ENCODE results near the gene OR13H1. TPM values are rescaled to one million over a fixed set of nuclear protein-coding genes. Genes with fewer than 3 reads are reported as not detected.
"Not testable (repeated sequence)": the region's sequence is repeated elsewhere in the genome, so short reads cannot be mapped to it uniquely, and the experiment has no call there.

OR13H1 gene
- total RNA-seq, 1 experiment from 2014 or later = not detected

GRCh38 chrX:131549011-131549410 lies 5.1 kb downstream of the OR13H1 start:
- no peaks in the 10 kb centered on the region for H3K27me3 ChIP-seq (ENCODE audit: insufficient read depth, low read length)
- no peak overlapping the region for H3K56ac ChIP-seq (ENCODE audit: insufficient read length, low read depth, low read length)
- no peak overlapping the region for H2BK120ac ChIP-seq (ENCODE audit: low read depth, low read length, poor library complexity, severe bottlenecking)
- H3K18ac ChIP-seq (ENCODE audit: insufficient read length, low read depth, low read length) = no peak overlapping the region
- Mint-ChIP-seq H3K27me3 (ENCODE audit: low read depth) (no peaks in the 10 kb centered on the region; the same call in 1 of the 2 replicates), H3K4me3 (no peak overlapping the region), H3K36me3 (ENCODE audit: insufficient read depth in 1 of 3, low read depth in 3 of 3) (peaks cover 8 to 25% (median 19%) of the 10 kb centered on the region in 3 experiments), H3K27ac (no peak overlapping the region), H3K4me1 (peaks cover 3 to 9% of the 10 kb centered on the region in 2 experiments; a peak in 2 of 4 replicates), H3K9me3 (peaks cover 8 to 10% of the 10 kb centered on the region in 2 experiments)
- no peak for TF ChIP-seq CTCF (conservative IDR thresholded peaks at IDR 0.05)
- no peak for DNase-seq
- no peaks in the 10 kb centered on the region for H3K9me3 ChIP-seq (ENCODE audit: control insufficient read depth, low read depth, low read length)
- H4K20me1 ChIP-seq (ENCODE audit: control insufficient read depth, insufficient read depth, insufficient read length) = no peaks in the 10 kb centered on the region
- H3K4me2 ChIP-seq (ENCODE audit: insufficient read depth, insufficient read length, low read length) = no peak overlapping the region
- no peak overlapping the region for H2BK15ac ChIP-seq (ENCODE audit: low read depth, low read length)
- no peaks in the 10 kb centered on the region for H3K4me1 ChIP-seq (ENCODE audit: insufficient read depth, low read length)
- H4K91ac ChIP-seq (ENCODE audit: insufficient read length, low read depth, low read length) = no peak overlapping the region
- H3K27ac ChIP-seq (ENCODE audit: insufficient read length, low read depth, low read length) = no peak overlapping the region
- no peak overlapping the region for H4K5ac ChIP-seq (ENCODE audit: insufficient read length, low read depth, low read length)
- H3K79me2 ChIP-seq (ENCODE audit: insufficient read depth, low read length) = no peaks in the 10 kb centered on the region; the same call in 1 of the 2 replicates
- no peak overlapping the region for H2BK5ac ChIP-seq (ENCODE audit: insufficient read length, low read length)
- H3K23ac ChIP-seq (ENCODE audit: insufficient read length, low read depth, low read length) = no peak overlapping the region
- no peak overlapping the region for H3K9ac ChIP-seq (ENCODE audit: extremely low read depth, insufficient read length, low read length)
- no peak overlapping the region for H3K14ac ChIP-seq (ENCODE audit: insufficient read depth, low read length)
- H3K79me1 ChIP-seq (ENCODE audit: insufficient read depth, low read depth, low read length, poor library complexity, severe bottlenecking) = no peaks in the 10 kb centered on the region
- WGBS (ENCODE audit: extremely low coverage, insufficient read length, low lambda C conversion rate) = no CpG with 5 or more reads among the region's 2 CpGs
- H3K4ac ChIP-seq (ENCODE audit: low read depth, low read length) = no peak overlapping the region
- H3T11ph ChIP-seq (ENCODE audit: low read length) = no peak overlapping the region
- H2AK5ac ChIP-seq (ENCODE audit: insufficient read length, low read length) = no peak overlapping the region
- H4K8ac ChIP-seq (replicated peaks; ENCODE audit: insufficient read length, low read depth, low read length) = no peak overlapping the region
- no peak overlapping the region for H2BK12ac ChIP-seq (ENCODE audit: insufficient read length, low read depth, low read length)
- no peaks in the 10 kb centered on the region for H3K23me2 ChIP-seq (ENCODE audit: insufficient read length, low read depth, low read length, poor library complexity, severe bottlenecking)
- H2AFZ ChIP-seq (ENCODE audit: low read length) = no peak overlapping the region
- H2BK20ac ChIP-seq (ENCODE audit: low read depth, low read length, poor library complexity, severe bottlenecking) = no peak overlapping the region

- H3K27ac ChIP-seq (ENCODE audit: insufficient read length, low read depth, low read length); H3K4me2 ChIP-seq (ENCODE audit: insufficient read depth, insufficient read length, low read length); H3K4ac ChIP-seq (ENCODE audit: low read depth, low read length); H3K79me2 ChIP-seq (ENCODE audit: insufficient read depth, low read length); H4K8ac ChIP-seq (replicated peaks; ENCODE audit: insufficient read length, low read depth, low read length); H3K27ac Mint-ChIP-seq; H2AK5ac ChIP-seq (ENCODE audit: insufficient read length, low read length); H2BK15ac ChIP-seq (ENCODE audit: low read depth, low read length); H3K56ac ChIP-seq (ENCODE audit: insufficient read length, low read depth, low read length); H2AFZ ChIP-seq (ENCODE audit: low read length); H3K23ac ChIP-seq (ENCODE audit: insufficient read length, low read depth, low read length); H3K9me3 ChIP-seq (ENCODE audit: control insufficient read depth, low read depth, low read length); H2BK20ac ChIP-seq (ENCODE audit: low read depth, low read length, poor library complexity, severe bottlenecking); H2BK12ac ChIP-seq (ENCODE audit: insufficient read length, low read depth, low read length); H2BK120ac ChIP-seq (ENCODE audit: low read depth, low read length, poor library complexity, severe bottlenecking); H3K4me1 Mint-ChIP-seq; H4K20me1 ChIP-seq (ENCODE audit: control insufficient read depth, insufficient read depth, insufficient read length); H3K14ac ChIP-seq (ENCODE audit: insufficient read depth, low read length); H2BK5ac ChIP-seq (ENCODE audit: insufficient read length, low read length); DNase-seq; H4K91ac ChIP-seq (ENCODE audit: insufficient read length, low read depth, low read length); H3K18ac ChIP-seq (ENCODE audit: insufficient read length, low read depth, low read length); H3K4me1 ChIP-seq (ENCODE audit: insufficient read depth, low read length); H3K79me1 ChIP-seq (ENCODE audit: insufficient read depth, low read depth, low read length, poor library complexity, severe bottlenecking); H3K27me3 Mint-ChIP-seq (ENCODE audit: low read depth); H3K23me2 ChIP-seq (ENCODE audit: insufficient read length, low read depth, low read length, poor library complexity, severe bottlenecking); H3K4me3 Mint-ChIP-seq; H4K5ac ChIP-seq (ENCODE audit: insufficient read length, low read depth, low read length); H3K27me3 ChIP-seq (ENCODE audit: insufficient read depth, low read length); H3T11ph ChIP-seq (ENCODE audit: low read length); H3K9ac ChIP-seq (ENCODE audit: extremely low read depth, insufficient read length, low read length): not testable (repeated sequence)
- H3K9me3 Mint-ChIP-seq = peaks cover 15 to 16% of the 10 kb centered on the region in 2 experiments
- H3K36me3 Mint-ChIP-seq (ENCODE audit: insufficient read depth in 1 of 3, low read depth in 3 of 3) = peaks cover 22 to 23% (median 22%) of the 10 kb centered on the region in 3 experiments
- WGBS (ENCODE audit: extremely low coverage, insufficient read length, low lambda C conversion rate) = no CpG with 5 or more reads among the region's 10 CpGs
Measured at GRCh38 chrX:131552453-131552852, 8.6 kb downstream of the OR13H1 start.
